Ovary (tissue), 9 donors: Measurements from ENCODE around the gene LRRC43. TPM values are rescaled to one million over a fixed set of nuclear protein-coding genes. Genes with fewer than 3 reads are reported as not detected.

ENCODE experiments used
- DNase-seq, 5 donors: peaks; one replicate each; pipeline ENCODE4 v3.0.0-alpha.2; 2019 to 2020
- H3K27ac ChIP-seq, 2 donors: fragments of 200-600 bp; one replicate each; pipeline versions ENCODE4 v1.5.1 to v1.8.0; 2019 to 2022
- H3K27me3 ChIP-seq: fragments of 200-600 bp; one replicate; pipeline ENCODE4 v1.8.0; 2022
- H3K36me3 ChIP-seq: fragments of 200-600 bp; sonication (generic); one replicate; pipeline ENCODE4 v1.5.1; 2019
- H3K4me1 ChIP-seq: one replicate; pipeline ENCODE4 v1.8.1; 2013; ENCODE audit warnings: mild to moderate bottlenecking, moderate library complexity; ENCODE audit not compliant: insufficient read depth
- H3K4me3 ChIP-seq: fragments of 200-600 bp; sonication (generic); one replicate; pipeline ENCODE4 v1.5.1; 2017
- H3K9me3 ChIP-seq, 2 donors: fragments of 200-600 bp in 1 of 2; sonication (generic) in 1 of 2; one replicate each; pipeline versions ENCODE4 v1.5.1 to v1.8.1; 2013 to 2019; ENCODE audit warnings: mild to moderate bottlenecking in 1 of 2, moderate library complexity in 1 of 2
- CTCF ChIP-seq, 3 donors: fragments of 450-650 bp in 2 of 3; fragments of 200-600 bp in 1 of 3; IDR thresholded peaks; one replicate each; pipeline versions ENCODE4 v1.5.1 to v1.8.0; 2016 to 2022; ENCODE audit warnings: antibody characterized with exemption in 3 of 3, mild to moderate bottlenecking in 1 of 3
- EP300 ChIP-seq: sonication (generic); formaldehyde crosslinking; IDR thresholded peaks from one replicate; pipeline ENCODE4 v1.6.1; 2017; ENCODE audit warnings: antibody characterized with exemption
- POLR2A ChIP-seq: fragments of 450-650 bp; IDR thresholded peaks from one replicate; pipeline ENCODE4 v1.6.1; 2017; ENCODE audit warnings: antibody characterized with exemption, mild to moderate bottlenecking, moderate library complexity
- WGBS, 3 donors: extraction: QIAGEN DNeasy Blood & Tissue Kit in 1 of 3; methylation state at CpG; one replicate each; pipeline versions ENCODE4 v1.1.5 to v1.1.7; 2013 to 2017; 5-methylcytosine and 5-hydroxymethylcytosine counted together
- intact Hi-C, 4 donors: fragments of 100-400 bp; cut with DNase I; formaldehyde crosslinking; loops; one replicate each; pipeline versions ENCODE4 v1.11.0 to v1.15.1; 2022 to 2023
- polyA plus RNA-seq, 2 donors: library from polyadenylated mRNA; stranded (reverse); fragments of 200-250 nt in 1 of 2; fragments of 350-450 nt in 1 of 2; fragmentation: Illumina TruSeq in 1 of 2; extraction: RNeasy Lipid Tissue Mini Kit (QIAGEN cat#74804) in 1 of 2; gene quantifications; one replicate each; pipeline ENCODE4 v1.2.3, GENCODE V29; 2013 to 2014
- total RNA-seq, 7 donors: library from RNA; depleted of rRNA in 2 of 7; stranded (reverse); fragments of >200 nt in 2 of 7; fragmentation: NEBNext Ultra II Directional in 3 of 7; extraction: Animal tissue kit (Norgen Biotek cat#: 25700) in 3 of 7; gene quantifications; one replicate each; pipeline versions ENCODE4 v1.1.0 to v1.2.4, GENCODE V29; 2016 to 2023
- donor health status: DM: no; HTN: no; CAD: no; lungs with moderate emphysema.
- donor health status: DM: no; HTN: no; CAD: no.
- donor health status: Bipolar disorder and iron deficiency.
- donor health status: DM: yes; HTN: yes; CAD: no.
- donor health status: DM: no; HTN: no; CAD: no.
- donor health status: DM: yes; HTN: yes; CAD: no.

Gene LRRC43
- total and polyA plus RNA-seq, 9 donors, result 0.47 to 12.9 (median 1.1) TPM; not detected in 1

DNA sequence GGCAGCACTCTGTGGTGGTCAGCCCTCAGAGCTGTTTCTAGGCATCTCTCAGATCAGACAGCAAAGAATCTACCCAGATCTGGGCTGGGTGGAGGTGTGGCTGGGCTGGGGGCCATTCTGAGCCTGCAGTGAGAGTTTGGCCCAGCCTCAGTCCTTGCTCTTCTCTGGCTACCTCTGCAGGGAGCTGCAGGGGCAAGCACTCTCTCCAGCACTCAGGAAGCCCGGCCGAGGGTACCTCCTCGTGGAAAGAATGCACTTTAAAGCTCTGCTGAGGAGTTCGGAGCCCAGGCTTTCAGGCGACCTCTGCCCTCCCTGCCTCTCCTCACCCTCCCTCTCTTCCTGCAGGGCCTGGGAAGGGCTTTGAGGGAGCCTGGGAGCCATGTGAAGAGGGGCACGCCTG is 40.1 kb upstream of the LRRC43 start:
- no peaks in the 10 kb centered on the region for H3K27me3 ChIP-seq
- H3K36me3 ChIP-seq, result no peaks in the 10 kb centered on the region
- WGBS, 3 donors, result 27 to 44% (median 35%) methylated on average over 5 to 6 of the region's 6 CpGs

GRCh38 chr12:122144885-122145284 is 38.0 kb upstream of the LRRC43 start:
- intact Hi-C loops, result no loop called here

More for the DNA sequence above, 40.1 kb upstream of the LRRC43 start:
- DNase-seq, result no peak
- no peak overlapping the region for H3K27ac ChIP-seq
- no peaks in the 10 kb centered on the region for H3K9me3 ChIP-seq
- intact Hi-C loops, result no loop called here
- no peaks in the 10 kb centered on the region for H3K4me1 ChIP-seq
- H3K4me3 ChIP-seq, result no peak overlapping the region
- TF ChIP-seq CTCF (IDR thresholded peaks at IDR 0.05), result no peak
- TF ChIP-seq EP300, result no peak
- no peak for TF ChIP-seq POLR2A

GRCh38 chr12:122145505-122146330 is 37.2 kb upstream of the LRRC43 start:
- WGBS, 3 donors, result 83 to 87% (median 87%) methylated on average over 21 to 23 of the region's 23 CpGs
- intact Hi-C loops, result no loop called here
- Histone ChIP-seq H3K9me3 (no peaks in the 10 kb centered on the region), H3K4me3 (no peak overlapping the region), H3K27ac (no peak overlapping the region), H3K36me3 (no peaks in the 10 kb centered on the region), H3K4me1 (no peaks in the 10 kb centered on the region), H3K27me3 (no peaks in the 10 kb centered on the region)
- no peak for TF ChIP-seq EP300
- no peak for TF ChIP-seq POLR2A
- TF ChIP-seq CTCF (IDR thresholded peaks at IDR 0.05), result no peak
- DNase-seq, result no peak

More at GRCh38 chr12:122144885-122145284, 38.0 kb upstream of the LRRC43 start:
- no peak for DNase-seq
- no peak overlapping the region for H3K4me3 ChIP-seq
- H3K9me3 ChIP-seq, result no peaks in the 10 kb centered on the region
- H3K27ac ChIP-seq, result no peak overlapping the region
- 87 to 95% (median 94%) methylated on average over 12 of the region's 12 CpGs for WGBS, 3 donors
- TF ChIP-seq POLR2A, result no peak
- no peak for TF ChIP-seq CTCF (IDR thresholded peaks at IDR 0.05)
- TF ChIP-seq EP300, result no peak
- H3K36me3 ChIP-seq, result no peaks in the 10 kb centered on the region
- no peaks in the 10 kb centered on the region for H3K4me1 ChIP-seq
- no peaks in the 10 kb centered on the region for H3K27me3 ChIP-seq

DNA sequence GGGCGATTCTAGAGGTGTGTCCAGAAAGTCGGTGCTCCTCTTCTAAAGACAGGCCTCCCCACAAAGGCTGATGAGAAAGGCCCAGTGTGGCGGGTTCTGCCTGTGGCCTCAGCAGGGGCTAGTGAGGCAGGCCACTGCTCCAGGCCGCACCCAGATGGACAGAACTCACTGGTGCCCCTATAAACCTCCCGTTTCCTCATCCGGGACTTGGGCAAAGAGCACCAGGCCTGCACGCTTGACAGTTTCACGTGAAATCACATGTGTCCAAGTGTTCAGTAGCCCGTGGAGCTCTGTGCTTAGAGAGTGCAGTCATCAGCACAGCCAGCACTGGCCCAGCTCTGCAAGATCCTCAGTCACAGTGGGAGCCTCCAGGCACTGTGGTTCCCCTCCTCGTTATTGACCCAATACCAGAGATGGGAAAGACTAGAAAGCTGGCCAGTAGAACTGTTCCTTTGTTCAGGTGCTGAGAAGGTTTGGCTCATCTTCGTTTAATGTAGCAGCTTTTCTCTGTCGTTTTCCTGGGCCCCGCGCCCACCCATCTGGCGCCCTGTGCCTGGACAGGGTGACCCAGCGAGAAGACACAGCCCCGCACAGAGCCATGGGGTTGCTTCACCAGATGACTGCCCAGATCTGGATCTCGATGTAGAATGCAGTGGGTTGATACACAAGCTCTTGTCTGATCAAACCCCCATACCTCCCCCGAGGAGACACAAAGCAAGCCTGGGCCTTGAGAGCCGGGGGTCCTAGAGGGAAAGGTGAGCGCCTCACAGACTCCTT is 35.2 kb upstream of the LRRC43 start:
- Histone ChIP-seq H3K27me3 (no peaks in the 10 kb centered on the region), H3K36me3 (no peaks in the 10 kb centered on the region), H3K4me1 (no peaks in the 10 kb centered on the region), H3K4me3 (no peak overlapping the region), H3K27ac (no peak overlapping the region), H3K9me3 (no peaks in the 10 kb centered on the region)
- no peak for TF ChIP-seq CTCF (IDR thresholded peaks at IDR 0.05)
- no peak for TF ChIP-seq POLR2A
- no peak for TF ChIP-seq EP300
- DNase-seq, result no peak
- WGBS, 3 donors, result 70 to 76% (median 72%) methylated on average over 21 of the region's 21 CpGs
- intact Hi-C loops, result no loop called here
